PC-9 (cell line): ENCODE results near the gene GPX4.

Experiments
- EZH2 ChIP-seq: fragments of 200-600 bp; sonication (generic); IDR thresholded peaks from 2 replicates; pipeline ENCODE4 v1.8.0; 2017; ENCODE audit warnings: antibody characterized with exemption, low read depth
- TF ChIP-seq, protein P1 (sequence below): fragments of 200-600 bp; sonication (generic); conservative IDR thresholded peaks from 2 replicates; pipeline ENCODE4 v1.6.1; 2017; ENCODE audit warnings: mixed run types, antibody characterized with exemption, mild to moderate bottlenecking, moderate library complexity

DNA sequence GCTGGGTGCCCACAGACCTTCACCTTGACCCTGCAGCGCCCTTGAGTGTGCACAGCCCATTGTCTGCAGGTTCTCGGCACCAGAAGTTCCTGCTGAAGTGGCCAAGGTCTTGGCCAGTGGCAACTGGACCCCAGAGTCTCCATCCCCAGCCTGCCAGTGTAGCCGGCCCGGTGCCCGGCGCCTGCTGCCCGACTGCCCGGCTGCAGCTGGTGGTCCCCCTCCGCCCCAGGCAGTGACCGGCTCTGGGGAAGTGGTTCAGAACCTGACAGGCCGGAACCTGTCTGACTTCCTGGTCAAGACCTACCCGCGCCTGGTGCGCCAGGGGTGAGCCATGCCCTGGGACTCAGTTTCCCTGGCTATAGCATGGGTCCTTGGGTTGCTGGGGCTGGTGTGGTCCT lies 48.8 kb upstream of the GPX4 start:
- TF ChIP-seq, protein P1, sequence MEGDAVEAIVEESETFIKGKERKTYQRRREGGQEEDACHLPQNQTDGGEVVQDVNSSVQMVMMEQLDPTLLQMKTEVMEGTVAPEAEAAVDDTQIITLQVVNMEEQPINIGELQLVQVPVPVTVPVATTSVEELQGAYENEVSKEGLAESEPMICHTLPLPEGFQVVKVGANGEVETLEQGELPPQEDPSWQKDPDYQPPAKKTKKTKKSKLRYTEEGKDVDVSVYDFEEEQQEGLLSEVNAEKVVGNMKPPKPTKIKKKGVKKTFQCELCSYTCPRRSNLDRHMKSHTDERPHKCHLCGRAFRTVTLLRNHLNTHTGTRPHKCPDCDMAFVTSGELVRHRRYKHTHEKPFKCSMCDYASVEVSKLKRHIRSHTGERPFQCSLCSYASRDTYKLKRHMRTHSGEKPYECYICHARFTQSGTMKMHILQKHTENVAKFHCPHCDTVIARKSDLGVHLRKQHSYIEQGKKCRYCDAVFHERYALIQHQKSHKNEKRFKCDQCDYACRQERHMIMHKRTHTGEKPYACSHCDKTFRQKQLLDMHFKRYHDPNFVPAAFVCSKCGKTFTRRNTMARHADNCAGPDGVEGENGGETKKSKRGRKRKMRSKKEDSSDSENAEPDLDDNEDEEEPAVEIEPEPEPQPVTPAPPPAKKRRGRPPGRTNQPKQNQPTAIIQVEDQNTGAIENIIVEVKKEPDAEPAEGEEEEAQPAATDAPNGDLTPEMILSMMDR = no peak
- TF ChIP-seq EZH2 = no peak
